Measurements from ENCODE around the gene LRRC17.

- TF ChIP-seq RAD21 (IDR thresholded peaks at IDR 0.05; ENCODE audit: low read depth) = no peak
- TF ChIP-seq CTCF (IDR thresholded peaks at IDR 0.05 in 2 of 3, conservative IDR thresholded peaks at IDR 0.05 in 1 of 3; ENCODE audit: borderline replicate concordance in 1 of 3, insufficient read depth in 1 of 3, low read depth in 2 of 3, low read length in 2 of 3) = no peak
- no peak for TF ChIP-seq POLR2AphosphoS5 (IDR thresholded peaks at IDR 0.05; ENCODE audit: low read depth, low read length)
- TF ChIP-seq EZH2 (IDR thresholded peaks at IDR 0.05) = no peak
- no peak for TF ChIP-seq POLR2A (IDR thresholded peaks at IDR 0.05; ENCODE audit: borderline replicate concordance, extremely low read depth, insufficient read depth, insufficient read length)
- no peak for TF ChIP-seq ZNF274 (IDR thresholded peaks at IDR 0.05; ENCODE audit: low read depth, low read length)
- TF ChIP-seq ZBTB33 (IDR thresholded peaks at IDR 0.05; ENCODE audit: extremely low read depth, insufficient replicate concordance, low read length) = no peak
- no peak for TF ChIP-seq SP1 (IDR thresholded peaks at IDR 0.05; ENCODE audit: low read depth)
- no peak for TF ChIP-seq REST (IDR thresholded peaks at IDR 0.05; ENCODE audit: low read depth)
- TF ChIP-seq ATF3 (IDR thresholded peaks at IDR 0.05) = no peak
- no peak for TF ChIP-seq MAX (IDR thresholded peaks at IDR 0.05)
- TF ChIP-seq SRF (IDR thresholded peaks at IDR 0.05; ENCODE audit: low read depth) = no peak
- TF ChIP-seq EZH2phosphoT487 (IDR thresholded peaks at IDR 0.05; ENCODE audit: borderline replicate concordance) = no peak
- TF ChIP-seq ELF1 (IDR thresholded peaks at IDR 0.05; ENCODE audit: borderline replicate concordance, low read depth) = no peak
These were observed 40.6 kb downstream of the LRRC17 start for GRCh38 chr7:102953406-102953805.

All from HCT116 (cell line).